Panc1 (cell line): ENCODE results near the gene GPRC5C.

Experiments used
- CTCF ChIP-seq: fragments of 450-650 bp; IDR thresholded peaks from 2 replicates; pipeline ENCODE4 v1.5.1; 2017; ENCODE audit warnings: mild to moderate bottlenecking
- TF ChIP-seq, protein P1 (sequence below), 2 experiments: IDR thresholded peaks; 2 replicates each; pipeline ENCODE4 v1.6.1; 2011 to 2012; ENCODE audit warnings: low read depth in 2 of 2, control low read depth in 1 of 2, low read length in 1 of 2, mild to moderate bottlenecking in 1 of 2, moderate library complexity in 1 of 2; ENCODE audit not compliant: insufficient read depth in 1 of 2

GRCh38 chr17:74386386-74386785 lies 45.5 kb upstream of the GPRC5C start:
- no peak for TF ChIP-seq CTCF
- TF ChIP-seq, protein P1, sequence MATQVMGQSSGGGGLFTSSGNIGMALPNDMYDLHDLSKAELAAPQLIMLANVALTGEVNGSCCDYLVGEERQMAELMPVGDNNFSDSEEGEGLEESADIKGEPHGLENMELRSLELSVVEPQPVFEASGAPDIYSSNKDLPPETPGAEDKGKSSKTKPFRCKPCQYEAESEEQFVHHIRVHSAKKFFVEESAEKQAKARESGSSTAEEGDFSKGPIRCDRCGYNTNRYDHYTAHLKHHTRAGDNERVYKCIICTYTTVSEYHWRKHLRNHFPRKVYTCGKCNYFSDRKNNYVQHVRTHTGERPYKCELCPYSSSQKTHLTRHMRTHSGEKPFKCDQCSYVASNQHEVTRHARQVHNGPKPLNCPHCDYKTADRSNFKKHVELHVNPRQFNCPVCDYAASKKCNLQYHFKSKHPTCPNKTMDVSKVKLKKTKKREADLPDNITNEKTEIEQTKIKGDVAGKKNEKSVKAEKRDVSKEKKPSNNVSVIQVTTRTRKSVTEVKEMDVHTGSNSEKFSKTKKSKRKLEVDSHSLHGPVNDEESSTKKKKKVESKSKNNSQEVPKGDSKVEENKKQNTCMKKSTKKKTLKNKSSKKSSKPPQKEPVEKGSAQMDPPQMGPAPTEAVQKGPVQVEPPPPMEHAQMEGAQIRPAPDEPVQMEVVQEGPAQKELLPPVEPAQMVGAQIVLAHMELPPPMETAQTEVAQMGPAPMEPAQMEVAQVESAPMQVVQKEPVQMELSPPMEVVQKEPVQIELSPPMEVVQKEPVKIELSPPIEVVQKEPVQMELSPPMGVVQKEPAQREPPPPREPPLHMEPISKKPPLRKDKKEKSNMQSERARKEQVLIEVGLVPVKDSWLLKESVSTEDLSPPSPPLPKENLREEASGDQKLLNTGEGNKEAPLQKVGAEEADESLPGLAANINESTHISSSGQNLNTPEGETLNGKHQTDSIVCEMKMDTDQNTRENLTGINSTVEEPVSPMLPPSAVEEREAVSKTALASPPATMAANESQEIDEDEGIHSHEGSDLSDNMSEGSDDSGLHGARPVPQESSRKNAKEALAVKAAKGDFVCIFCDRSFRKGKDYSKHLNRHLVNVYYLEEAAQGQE (IDR thresholded peaks at IDR 0.05; ENCODE audit: insufficient read depth in 1 of 2, low read depth in 2 of 2, low read length in 1 of 2) = no peak
